Measurements from ENCODE around the gene MAML2. TPM values are rescaled to one million over a fixed set of nuclear protein-coding genes. Genes with fewer than 3 reads are reported as not detected.

The MAML2 gene
- total RNA-seq, 2 donors from 2014 or later = 26.5 to 27.9 TPM

DNA sequence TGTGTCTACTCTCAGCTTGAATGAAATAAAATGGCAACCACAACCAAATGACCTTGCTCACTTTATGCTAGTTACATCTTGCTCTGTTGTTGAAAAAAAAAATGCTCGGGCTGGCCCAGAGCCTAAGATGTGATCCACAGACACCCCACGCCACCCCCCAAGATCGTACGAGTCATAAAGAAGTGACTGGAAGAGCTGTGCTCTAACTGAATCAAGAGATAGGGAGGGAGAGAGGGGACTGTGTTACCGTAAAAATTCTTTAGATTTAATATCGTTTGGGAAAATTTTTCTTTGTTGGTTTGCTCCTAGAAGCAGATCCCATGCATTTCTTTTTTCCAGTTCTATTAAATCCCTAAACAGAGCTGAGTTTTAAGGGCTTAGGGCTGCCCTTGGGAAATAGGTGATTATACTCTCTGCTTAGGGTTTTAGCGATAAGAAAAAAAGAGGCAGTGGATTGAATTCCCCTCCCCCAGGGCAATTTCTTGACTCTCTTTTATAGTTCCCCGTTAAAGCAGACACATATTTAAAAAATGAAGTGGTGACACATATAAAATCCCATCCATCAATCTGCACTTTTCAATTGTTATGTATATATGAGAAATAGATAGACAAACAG, 14.5 kb downstream of the MAML2 start:
- DNase-seq (ENCODE audit: low spot score in 2 of 2) = no peak
- Mint-ChIP-seq H3K9me3 (no peaks in the 10 kb centered on the region), H3K36me3 (peaks cover 0 to 39% of the 10 kb centered on the region in 2 donors), H3K27ac (peak overlapping the region in 1 of 2 donors; percentile 88)
- ATAC-seq = no peak

DNA sequence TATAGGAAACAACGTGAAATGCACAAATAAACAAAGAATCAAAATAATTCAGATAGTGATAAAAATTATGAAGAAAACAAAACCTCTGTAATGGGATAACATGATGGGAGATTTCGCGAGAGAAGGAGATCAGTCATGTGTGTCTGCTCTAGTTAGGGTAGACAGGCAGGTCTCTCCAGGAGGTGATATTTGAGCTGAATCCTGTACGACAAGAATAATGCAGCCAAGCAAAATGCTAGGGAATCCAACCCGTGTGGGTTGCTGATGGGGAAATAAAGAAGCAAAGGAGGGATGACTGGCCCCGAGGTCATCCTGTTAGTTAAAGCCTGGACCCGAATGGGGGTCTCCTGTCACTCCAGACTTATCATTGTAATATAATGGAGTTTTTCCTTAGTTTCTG, 16.0 kb downstream of the MAML2 start:
- peaks cover 5 to 52% of the 10 kb centered on the region in 2 donors for H3K36me3 Mint-ChIP-seq
- ATAC-seq (no peak), DNase-seq (ENCODE audit: low spot score in 2 of 2) (no peak)
- H3K9me3 Mint-ChIP-seq = no peaks in the 10 kb centered on the region
- peak overlapping the region in 1 of 2 donors; percentile 13 for H3K27ac Mint-ChIP-seq

GRCh38 chr11:96324912-96325311, 18.1 kb downstream of the MAML2 start:
- H3K9me3 Mint-ChIP-seq = no peaks in the 10 kb centered on the region
- DNase-seq (ENCODE audit: low spot score in 2 of 2) (no peak), ATAC-seq (no peak)
- H3K27ac Mint-ChIP-seq = no peak overlapping the region
- peaks cover 11 to 49% of the 10 kb centered on the region in 2 donors for H3K36me3 Mint-ChIP-seq

DNA sequence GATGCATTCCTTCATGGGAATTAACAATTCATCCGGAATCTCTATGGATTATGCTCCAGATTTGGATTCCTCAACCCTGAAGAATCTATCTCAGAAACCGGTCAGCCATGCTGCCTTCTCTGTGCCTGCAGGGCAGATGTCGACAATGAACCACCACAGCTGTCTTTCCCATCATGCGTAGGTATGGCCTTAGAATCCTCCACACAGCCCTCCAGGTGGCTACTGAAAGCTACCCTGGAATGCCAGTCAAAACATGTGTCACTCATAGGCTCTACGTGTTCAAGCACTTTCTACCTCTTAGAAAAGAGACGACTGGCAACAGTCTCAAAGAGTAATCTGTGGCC, 19.4 kb downstream of the MAML2 start:
- Mint-ChIP-seq H3K9me3 (no peaks in the 10 kb centered on the region), H3K27ac (peak overlapping the region in 1 of 2 donors; percentile 12), H3K36me3 (peaks cover 11 to 46% of the 10 kb centered on the region in 2 donors)
- ATAC-seq (no peak), DNase-seq (ENCODE audit: low spot score in 2 of 2) (no peak)

GRCh38 chr11:96322775-96323641, 20.0 kb downstream of the MAML2 start:
- ATAC-seq (no peak), DNase-seq (ENCODE audit: low spot score in 2 of 2) (no peak)
- peak overlapping the region in 1 of 2 donors; percentile 12 for H3K27ac Mint-ChIP-seq
- H3K36me3 Mint-ChIP-seq = peaks cover 11 to 40% of the 10 kb centered on the region in 2 donors
- no peaks in the 10 kb centered on the region for H3K9me3 Mint-ChIP-seq

GRCh38 chr11:96321091-96321490, 21.9 kb downstream of the MAML2 start:
- Mint-ChIP-seq H3K36me3 (peaks cover 24 to 54% of the 10 kb centered on the region in 2 donors), H3K9me3 (no peaks in the 10 kb centered on the region)

GRCh38 chr11:96319898-96320656, 22.9 kb downstream of the MAML2 start:
- H3K9me3 Mint-ChIP-seq = no peaks in the 10 kb centered on the region
- ATAC-seq (peak; percentile 54 to 74), DNase-seq (ENCODE audit: low spot score in 2 of 2) (no peak)
- peaks cover 25 to 60% of the 10 kb centered on the region in 2 donors for H3K36me3 Mint-ChIP-seq
- peak overlapping the region in 1 of 2 donors; percentile 4 for H3K27ac Mint-ChIP-seq

More at GRCh38 chr11:96321091-96321490, 21.9 kb downstream of the MAML2 start:
- no peak for DNase-seq (ENCODE audit: low spot score in 2 of 2)
- ATAC-seq = no peak
- H3K27ac Mint-ChIP-seq = no peak overlapping the region

DNA sequence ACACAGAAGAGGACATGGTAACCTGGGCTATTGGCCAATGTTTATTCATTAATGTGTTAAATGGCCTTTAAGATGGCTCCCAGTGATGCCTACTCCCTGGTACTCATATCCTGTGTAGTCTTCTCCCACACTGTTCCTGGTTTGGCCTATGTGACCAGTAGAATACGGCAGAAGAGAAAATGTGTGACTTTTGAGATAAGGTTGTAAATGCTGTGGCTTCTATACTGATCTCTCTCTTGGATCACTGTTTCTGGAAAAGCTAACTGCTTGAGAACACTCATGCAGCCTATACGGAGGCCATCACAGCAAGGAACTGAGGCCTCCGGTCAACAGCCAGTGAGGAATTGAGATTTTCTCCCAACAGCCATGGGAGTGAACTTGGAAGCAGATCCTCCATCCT, 24.1 kb downstream of the MAML2 start:
- ATAC-seq = no peak
- H3K27ac Mint-ChIP-seq = peak overlapping the region in 1 of 2 donors; percentile 4
- H3K36me3 Mint-ChIP-seq = peaks cover 25 to 66% of the 10 kb centered on the region in 2 donors
- H3K9me3 Mint-ChIP-seq = no peaks in the 10 kb centered on the region
- DNase-seq (ENCODE audit: low spot score in 2 of 2) = no peak

GRCh38 chr11:96318399-96318798, 24.6 kb downstream of the MAML2 start:
- ATAC-seq (no peak), DNase-seq (ENCODE audit: low spot score in 2 of 2) (no peak)
- peaks cover 25 to 64% of the 10 kb centered on the region in 2 donors for H3K36me3 Mint-ChIP-seq
- peak overlapping the region; percentile 22 to 34 for H3K27ac Mint-ChIP-seq
- H3K9me3 Mint-ChIP-seq = no peaks in the 10 kb centered on the region

DNA sequence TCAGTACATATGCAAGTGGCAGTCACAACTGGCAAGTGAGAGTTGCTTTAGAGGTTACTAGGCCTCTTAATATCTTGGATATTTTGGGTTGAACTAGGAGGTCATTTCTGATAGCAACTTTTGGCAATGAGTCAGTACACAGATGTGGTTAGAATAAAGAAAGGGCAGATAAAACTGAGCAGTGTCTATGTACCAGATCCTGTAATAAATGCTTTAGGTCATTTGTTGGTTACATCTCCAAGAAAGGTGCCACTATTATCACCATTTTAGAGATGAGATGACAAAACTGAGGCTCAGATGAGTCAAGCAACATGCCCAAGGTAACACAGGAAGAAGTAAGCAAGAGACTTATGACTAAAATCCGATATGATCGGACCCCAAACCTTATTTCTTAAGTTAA, 25.0 kb downstream of the MAML2 start:
- DNase-seq (ENCODE audit: low spot score in 2 of 2) (no peak), ATAC-seq (peak; percentile 71 to 83)
- peak overlapping the region; percentile 22 to 34 for H3K27ac Mint-ChIP-seq
- H3K36me3 Mint-ChIP-seq = peaks cover 25 to 64% of the 10 kb centered on the region in 2 donors
- no peaks in the 10 kb centered on the region for H3K9me3 Mint-ChIP-seq

DNA sequence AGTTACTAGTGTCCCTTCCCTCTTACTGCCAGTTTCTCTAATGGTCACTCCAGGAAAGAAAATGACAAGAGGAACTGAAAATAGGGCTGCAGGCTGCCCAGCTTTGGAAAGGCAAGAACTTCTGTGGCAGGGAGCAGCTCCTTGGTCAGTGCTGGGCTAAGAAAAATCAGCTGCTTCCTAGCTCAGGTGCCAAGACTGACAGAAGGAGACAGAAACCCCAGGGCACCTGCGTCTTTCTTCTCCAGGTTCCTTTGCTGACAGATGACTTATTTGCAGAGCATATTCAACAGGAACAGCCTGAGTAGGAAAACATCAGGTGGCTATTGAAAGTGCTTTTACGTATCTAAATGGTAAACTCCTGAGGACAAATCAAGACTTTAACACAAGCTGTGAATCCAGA, 25.4 kb downstream of the MAML2 start:
- H3K27ac Mint-ChIP-seq = peak overlapping the region in 1 of 2 donors; percentile 34
- peaks cover 25 to 62% of the 10 kb centered on the region in 2 donors for H3K36me3 Mint-ChIP-seq
- DNase-seq (ENCODE audit: low spot score in 2 of 2) (no peak), ATAC-seq (no peak)
- no peaks in the 10 kb centered on the region for H3K9me3 Mint-ChIP-seq

DNA sequence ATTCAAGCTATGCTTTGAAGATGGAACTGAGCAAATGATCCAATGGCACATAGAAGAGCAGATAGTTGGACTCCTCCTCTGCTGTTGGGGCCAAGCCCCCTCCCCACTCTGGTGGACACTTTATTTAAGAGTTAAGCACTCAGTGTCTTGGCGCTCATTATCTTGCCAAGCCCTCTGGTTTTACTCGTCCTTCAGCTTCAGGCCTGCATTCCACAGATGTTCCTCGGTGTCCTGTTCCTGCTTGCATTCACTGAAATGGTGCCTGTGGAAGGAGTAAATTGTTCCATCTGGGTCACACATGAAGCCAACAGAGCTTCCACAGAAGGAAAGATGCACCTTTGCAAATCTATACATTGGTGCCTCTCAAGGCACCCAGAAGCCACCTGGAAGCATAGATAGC, 26.1 kb downstream of the MAML2 start:
- DNase-seq (ENCODE audit: low spot score in 2 of 2) (no peak), ATAC-seq (no peak)
- peaks cover 18 to 55% of the 10 kb centered on the region in 2 donors for H3K36me3 Mint-ChIP-seq
- no peaks in the 10 kb centered on the region for H3K9me3 Mint-ChIP-seq
- H3K27ac Mint-ChIP-seq = no peak overlapping the region

DNA sequence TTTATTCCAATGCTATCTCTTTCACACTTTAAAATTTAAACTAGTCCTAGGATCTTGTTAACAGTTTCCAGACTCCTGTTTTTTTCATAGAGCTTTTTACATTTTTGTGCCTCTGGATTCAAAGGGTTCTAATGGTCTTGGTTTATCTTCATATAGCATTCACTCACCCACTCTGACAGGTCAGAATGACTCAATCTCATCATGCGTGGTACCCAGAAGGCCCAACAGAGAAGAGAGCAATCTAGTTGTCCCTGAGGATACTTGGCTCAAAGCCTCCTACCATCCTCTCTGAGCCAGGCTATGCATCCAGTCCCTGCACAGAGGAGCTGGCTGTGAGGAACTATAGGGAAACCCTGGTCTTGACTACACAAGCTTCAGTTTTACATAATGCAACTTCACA, 27.5 kb downstream of the MAML2 start:
- no peak overlapping the region for H3K27ac Mint-ChIP-seq
- H3K9me3 Mint-ChIP-seq = no peaks in the 10 kb centered on the region
- peaks cover 14 to 50% of the 10 kb centered on the region in 2 donors for H3K36me3 Mint-ChIP-seq
- ATAC-seq (no peak), DNase-seq (ENCODE audit: low spot score in 2 of 2) (no peak)

DNA sequence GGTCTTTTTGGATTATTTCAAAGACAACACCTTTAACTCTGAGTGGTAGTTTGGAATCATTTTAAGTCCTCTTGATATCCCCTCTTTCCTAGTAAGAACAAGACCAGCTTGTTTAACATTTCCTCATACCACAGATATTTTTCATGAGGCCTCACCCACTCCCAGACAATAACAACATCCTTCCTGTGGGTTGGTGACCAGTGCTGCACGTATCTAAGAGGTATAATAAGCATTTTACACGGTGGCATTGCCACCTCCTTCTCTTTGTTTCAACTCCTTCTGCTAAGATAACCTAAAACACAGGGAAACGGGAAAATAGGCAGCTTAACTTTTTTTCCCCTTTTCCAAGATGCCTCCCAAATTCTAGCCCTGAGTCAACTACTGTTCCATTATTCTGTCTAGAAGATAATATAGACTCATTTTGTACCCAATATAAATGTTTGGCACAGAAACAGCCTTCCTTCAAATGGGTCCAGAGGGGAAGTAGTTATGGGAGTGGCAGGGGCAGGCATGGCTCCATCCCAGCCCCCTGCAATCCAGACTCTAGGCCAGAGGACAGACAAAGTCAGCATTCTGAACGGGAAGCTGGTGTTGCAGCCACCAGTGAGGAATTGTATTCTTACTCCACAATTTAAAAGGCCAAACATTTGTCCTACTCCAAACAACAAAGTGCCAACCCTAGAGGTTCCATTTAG, 28.5 kb downstream of the MAML2 start:
- H3K9me3 Mint-ChIP-seq = no peaks in the 10 kb centered on the region
- ATAC-seq = peak in 1 of 2 donors; percentile 16
- DNase-seq (ENCODE audit: low spot score in 2 of 2) = no peak
- H3K36me3 Mint-ChIP-seq = peaks cover 14 to 48% of the 10 kb centered on the region in 2 donors
- H3K27ac Mint-ChIP-seq = peak overlapping the region; percentile 63 to 81

GRCh38 chr11:96313163-96313562, 29.8 kb downstream of the MAML2 start:
- ATAC-seq (no peak), DNase-seq (ENCODE audit: low spot score in 2 of 2) (no peak)
- Mint-ChIP-seq H3K36me3 (peaks cover 14 to 42% of the 10 kb centered on the region in 2 donors), H3K27ac (peak overlapping the region; percentile 81 to 94), H3K9me3 (no peaks in the 10 kb centered on the region)

GRCh38 chr11:96311120-96311568, 31.9 kb downstream of the MAML2 start:
- peaks cover under 1 to 28% of the 10 kb centered on the region in 2 donors for H3K36me3 Mint-ChIP-seq
- no peak overlapping the region for H3K27ac Mint-ChIP-seq
- DNase-seq (ENCODE audit: low spot score in 2 of 2) (no peak), ATAC-seq (no peak)
- H3K9me3 Mint-ChIP-seq = no peaks in the 10 kb centered on the region
